Neural progenitor cell (in vitro differentiated cells): Measurements from ENCODE around the gene AGRP.

Experiments
- EZH2 ChIP-seq: fragments of 200-600 bp; sonication (generic); IDR thresholded peaks from 2 replicates; pipeline ENCODE4 v1.6.1; 2017; ENCODE audit warnings: antibody characterized with exemption, mild to moderate bottlenecking, moderate library complexity
- EZH2phosphoT487 ChIP-seq: fragments of 200-600 bp; sonication (generic); IDR thresholded peaks from 2 replicates; pipeline ENCODE4 v1.6.1; 2017; ENCODE audit warnings: antibody characterized with exemption
- TF ChIP-seq, protein P1 (sequence below): fragments of 200-600 bp; sonication (generic); IDR thresholded peaks from 2 replicates; pipeline ENCODE4 v1.5.1; 2017; ENCODE audit warnings: antibody characterized with exemption, mild to moderate bottlenecking

DNA sequence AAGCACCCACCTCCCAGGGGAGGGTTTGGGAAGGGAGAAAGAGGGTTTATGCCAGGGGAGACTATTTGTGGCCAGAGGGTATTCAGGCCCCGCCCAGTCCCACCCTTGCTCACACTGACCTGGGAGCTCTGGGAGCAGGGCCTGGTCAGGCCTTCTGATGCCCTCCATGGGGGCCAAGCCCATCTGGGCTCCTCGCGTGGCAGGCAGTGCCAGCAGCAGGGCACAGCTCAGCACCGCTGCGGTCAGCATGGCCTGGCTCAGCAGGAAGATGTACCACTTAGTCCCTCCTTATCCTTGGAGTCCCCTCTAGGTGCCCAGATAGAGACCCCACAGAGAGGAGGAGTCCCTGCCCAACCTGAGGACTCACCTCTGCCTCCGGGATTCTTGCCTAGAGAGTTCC is at the start of gene AGRP:
- TF ChIP-seq, protein P1, sequence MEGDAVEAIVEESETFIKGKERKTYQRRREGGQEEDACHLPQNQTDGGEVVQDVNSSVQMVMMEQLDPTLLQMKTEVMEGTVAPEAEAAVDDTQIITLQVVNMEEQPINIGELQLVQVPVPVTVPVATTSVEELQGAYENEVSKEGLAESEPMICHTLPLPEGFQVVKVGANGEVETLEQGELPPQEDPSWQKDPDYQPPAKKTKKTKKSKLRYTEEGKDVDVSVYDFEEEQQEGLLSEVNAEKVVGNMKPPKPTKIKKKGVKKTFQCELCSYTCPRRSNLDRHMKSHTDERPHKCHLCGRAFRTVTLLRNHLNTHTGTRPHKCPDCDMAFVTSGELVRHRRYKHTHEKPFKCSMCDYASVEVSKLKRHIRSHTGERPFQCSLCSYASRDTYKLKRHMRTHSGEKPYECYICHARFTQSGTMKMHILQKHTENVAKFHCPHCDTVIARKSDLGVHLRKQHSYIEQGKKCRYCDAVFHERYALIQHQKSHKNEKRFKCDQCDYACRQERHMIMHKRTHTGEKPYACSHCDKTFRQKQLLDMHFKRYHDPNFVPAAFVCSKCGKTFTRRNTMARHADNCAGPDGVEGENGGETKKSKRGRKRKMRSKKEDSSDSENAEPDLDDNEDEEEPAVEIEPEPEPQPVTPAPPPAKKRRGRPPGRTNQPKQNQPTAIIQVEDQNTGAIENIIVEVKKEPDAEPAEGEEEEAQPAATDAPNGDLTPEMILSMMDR, result no peak
- TF ChIP-seq EZH2phosphoT487, result no peak
- TF ChIP-seq EZH2, result no peak
